ENCODE data around the gene DNMT3A. TPM values are rescaled to one million over a fixed set of nuclear protein-coding genes. Genes with fewer than 3 reads are reported as not detected.
"Not testable (repeated sequence)": the region's sequence is repeated elsewhere in the genome, so short reads cannot be mapped to it uniquely, and the experiment has no call there.

DNMT3A gene
- total RNA-seq, 1 donor from 2014 or later, result 19.6 TPM

GRCh38 chr2:25286723-25287483, 54.8 kb downstream of the DNMT3A start:
- no peak for DNase-seq (ENCODE audit: extremely low read depth, low read depth, low spot score)

GRCh38 chr2:25286025-25286400, 55.7 kb downstream of the DNMT3A start:
- DNase-seq (ENCODE audit: extremely low read depth, low read depth, low spot score), result no peak

GRCh38 chr2:25285265-25286024, 56.3 kb downstream of the DNMT3A start:
- no peak for DNase-seq (ENCODE audit: extremely low read depth, low read depth, low spot score)

- DNase-seq (ENCODE audit: extremely low read depth, low read depth, low spot score), result no peak
These were observed 57.0 kb downstream of the DNMT3A start for GRCh38 chr2:25284756-25285155.

GRCh38 chr2:25283921-25284320, 57.8 kb downstream of the DNMT3A start:
- no peak for DNase-seq (ENCODE audit: extremely low read depth, low read depth, low spot score)

- DNase-seq (ENCODE audit: extremely low read depth, low read depth, low spot score), result no peak
These were observed 59.8 kb downstream of the DNMT3A start for GRCh38 chr2:25281941-25282340.

GRCh38 chr2:25281522-25281921, 60.2 kb downstream of the DNMT3A start:
- DNase-seq (ENCODE audit: extremely low read depth, low read depth, low spot score), result no peak

GRCh38 chr2:25280051-25280687, 61.6 kb downstream of the DNMT3A start:
- DNase-seq (ENCODE audit: extremely low read depth, low read depth, low spot score), result no peak

GRCh38 chr2:25279091-25279651, 62.6 kb downstream of the DNMT3A start:
- no peak for DNase-seq (ENCODE audit: extremely low read depth, low read depth, low spot score)

- DNase-seq (ENCODE audit: extremely low read depth, low read depth, low spot score), result no peak
These were observed 64.9 kb downstream of the DNMT3A start for GRCh38 chr2:25276569-25277465.

- no peak for DNase-seq (ENCODE audit: extremely low read depth, low read depth, low spot score)
These were observed 66.2 kb downstream of the DNMT3A start for GRCh38 chr2:25275575-25275965.

- DNase-seq (ENCODE audit: extremely low read depth, low read depth, low spot score), result no peak
These were observed 66.7 kb downstream of the DNMT3A start for GRCh38 chr2:25274868-25275574.

GRCh38 chr2:25273985-25274535, 67.7 kb downstream of the DNMT3A start:
- no peak for DNase-seq (ENCODE audit: extremely low read depth, low read depth, low spot score)

GRCh38 chr2:25272705-25273104, 69.0 kb downstream of the DNMT3A start:
- DNase-seq (ENCODE audit: extremely low read depth, low read depth, low spot score), result not testable (repeated sequence)

GRCh38 chr2:25270061-25270460, 71.7 kb downstream of the DNMT3A start:
- no peak for DNase-seq (ENCODE audit: extremely low read depth, low read depth, low spot score)

- DNase-seq (ENCODE audit: extremely low read depth, low read depth, low spot score), result no peak
These were observed 72.5 kb downstream of the DNMT3A start for GRCh38 chr2:25269233-25269632.

- DNase-seq (ENCODE audit: extremely low read depth, low read depth, low spot score), result no peak
These were observed 73.6 kb downstream of the DNMT3A start for GRCh38 chr2:25268139-25268538.

GRCh38 chr2:25266399-25266798, 75.3 kb downstream of the DNMT3A start:
- DNase-seq (ENCODE audit: extremely low read depth, low read depth, low spot score), result no peak

GRCh38 chr2:25265802-25266201, 75.9 kb downstream of the DNMT3A start:
- no peak for DNase-seq (ENCODE audit: extremely low read depth, low read depth, low spot score)
